ENCODE data around the gene EP400. TPM values are rescaled to one million over a fixed set of nuclear protein-coding genes. Genes with fewer than 3 reads are reported as not detected.
A peak's percentile ranks its signal among the peaks of the same experiment; 100 is the strongest.

The EP400 gene
- total RNA-seq, 1 donor from 2014 or later = 85.8 TPM

- peaks cover 20% of the 10 kb centered on the region for H3K36me3 Mint-ChIP-seq (ENCODE audit: unreplicated experiment)
- no peak for TF ChIP-seq CTCF (IDR thresholded peaks at IDR 0.05; ENCODE audit: partially characterized antibody, unreplicated experiment)
- H3K4me3 Mint-ChIP-seq (ENCODE audit: unreplicated experiment) = no peak overlapping the region
- peaks cover 11% of the 10 kb centered on the region for H3K27me3 Mint-ChIP-seq (ENCODE audit: unreplicated experiment)
- H3K9me3 Mint-ChIP-seq (ENCODE audit: unreplicated experiment) = peaks cover 8% of the 10 kb centered on the region
- peaks cover 40% of the 10 kb centered on the region for H3K4me1 Mint-ChIP-seq (ENCODE audit: low read depth, unreplicated experiment)
- H3K27ac Mint-ChIP-seq (ENCODE audit: unreplicated experiment) = peak overlapping the region; percentile 48
- DNase-seq = no peak
These were observed 42.2 kb downstream of the EP400 start for GRCh38 chr12:131991816-131992430.

GRCh38 chr12:131994589-131994988 lies 44.8 kb downstream of the EP400 start:
- H3K27ac Mint-ChIP-seq (ENCODE audit: unreplicated experiment) = no peak overlapping the region
- H3K9me3 Mint-ChIP-seq (ENCODE audit: unreplicated experiment) = peaks cover 5% of the 10 kb centered on the region
- H3K4me3 Mint-ChIP-seq (ENCODE audit: unreplicated experiment) = no peak overlapping the region
- DNase-seq = no peak
- peaks cover 25% of the 10 kb centered on the region for H3K4me1 Mint-ChIP-seq (ENCODE audit: low read depth, unreplicated experiment)
- TF ChIP-seq CTCF (IDR thresholded peaks at IDR 0.05; ENCODE audit: partially characterized antibody, unreplicated experiment) = no peak
- peaks cover 20% of the 10 kb centered on the region for H3K36me3 Mint-ChIP-seq (ENCODE audit: unreplicated experiment)
- peaks cover 11% of the 10 kb centered on the region for H3K27me3 Mint-ChIP-seq (ENCODE audit: unreplicated experiment)

GRCh38 chr12:132000286-132000872 lies 50.6 kb downstream of the EP400 start:
- Mint-ChIP-seq H3K4me3 (ENCODE audit: unreplicated experiment) (no peak overlapping the region), H3K27me3 (ENCODE audit: unreplicated experiment) (peaks cover 2% of the 10 kb centered on the region), H3K36me3 (ENCODE audit: unreplicated experiment) (peaks cover 4% of the 10 kb centered on the region), H3K4me1 (ENCODE audit: low read depth, unreplicated experiment) (peaks cover 7% of the 10 kb centered on the region), H3K9me3 (ENCODE audit: unreplicated experiment) (no peaks in the 10 kb centered on the region), H3K27ac (ENCODE audit: unreplicated experiment) (peak overlapping the region; percentile 79)
- no peak for TF ChIP-seq CTCF (IDR thresholded peaks at IDR 0.05; ENCODE audit: partially characterized antibody, unreplicated experiment)
- no peak for DNase-seq

GRCh38 chr12:132003846-132004245 lies 54.1 kb downstream of the EP400 start:
- H3K27ac Mint-ChIP-seq (ENCODE audit: unreplicated experiment) = no peak overlapping the region
- DNase-seq = no peak
- peaks cover 2% of the 10 kb centered on the region for H3K27me3 Mint-ChIP-seq (ENCODE audit: unreplicated experiment)
- H3K9me3 Mint-ChIP-seq (ENCODE audit: unreplicated experiment) = no peaks in the 10 kb centered on the region
- peaks cover 4% of the 10 kb centered on the region for H3K36me3 Mint-ChIP-seq (ENCODE audit: unreplicated experiment)
- TF ChIP-seq CTCF (IDR thresholded peaks at IDR 0.05; ENCODE audit: partially characterized antibody, unreplicated experiment) = no peak
- no peak overlapping the region for H3K4me3 Mint-ChIP-seq (ENCODE audit: unreplicated experiment)
- H3K4me1 Mint-ChIP-seq (ENCODE audit: low read depth, unreplicated experiment) = peaks cover 7% of the 10 kb centered on the region

GRCh38 chr12:132004946-132005345 lies 55.2 kb downstream of the EP400 start:
- no peak for DNase-seq
- no peaks in the 10 kb centered on the region for H3K9me3 Mint-ChIP-seq (ENCODE audit: unreplicated experiment)
- H3K4me3 Mint-ChIP-seq (ENCODE audit: unreplicated experiment) = no peak overlapping the region
- TF ChIP-seq CTCF (IDR thresholded peaks at IDR 0.05; ENCODE audit: partially characterized antibody, unreplicated experiment) = no peak
- peaks cover 7% of the 10 kb centered on the region for H3K4me1 Mint-ChIP-seq (ENCODE audit: low read depth, unreplicated experiment)
- no peak overlapping the region for H3K27ac Mint-ChIP-seq (ENCODE audit: unreplicated experiment)
- H3K27me3 Mint-ChIP-seq (ENCODE audit: unreplicated experiment) = peaks cover 2% of the 10 kb centered on the region
- H3K36me3 Mint-ChIP-seq (ENCODE audit: unreplicated experiment) = peaks cover 4% of the 10 kb centered on the region
